ENCODE data around the gene CRTAP.
"Not testable (repeated sequence)": the region's sequence is repeated elsewhere in the genome, so short reads cannot be mapped to it uniquely, and the experiment has no call there.

The CRTAP gene

DNA sequence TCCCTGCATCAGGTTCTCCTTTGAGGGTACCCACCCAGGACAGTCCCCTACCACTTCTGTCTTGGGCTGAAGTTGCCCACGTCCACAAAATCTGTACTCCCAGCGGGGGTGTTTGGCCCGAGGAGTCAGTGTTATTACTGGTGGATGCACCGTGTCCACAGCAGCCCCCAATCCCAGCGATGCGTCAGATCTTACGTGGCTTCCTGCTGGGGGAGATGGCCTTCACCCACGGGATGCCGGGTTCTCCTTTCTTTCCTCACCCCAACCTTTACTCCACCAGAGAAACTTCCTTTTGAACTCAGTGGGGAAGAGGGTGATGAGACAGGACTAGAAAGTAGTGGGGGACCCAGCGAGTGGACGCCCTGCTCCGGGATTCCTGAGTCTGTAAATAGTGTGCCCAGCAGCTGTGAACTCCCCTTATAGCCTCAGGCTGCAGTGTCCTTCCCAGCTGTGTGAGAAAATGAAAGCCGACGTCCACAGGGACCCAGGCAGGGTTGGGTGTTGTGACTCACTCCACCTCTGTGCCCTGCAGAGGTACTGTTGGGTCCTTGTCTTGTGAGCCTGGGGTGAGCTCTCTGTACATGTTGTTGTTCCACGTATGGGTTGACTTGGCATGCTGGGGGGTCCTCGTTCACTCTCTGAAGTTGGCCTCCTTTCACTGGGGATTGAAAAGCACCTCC lies 31.5 kb downstream of the CRTAP start:
- no peak for DNase-seq

DNA sequence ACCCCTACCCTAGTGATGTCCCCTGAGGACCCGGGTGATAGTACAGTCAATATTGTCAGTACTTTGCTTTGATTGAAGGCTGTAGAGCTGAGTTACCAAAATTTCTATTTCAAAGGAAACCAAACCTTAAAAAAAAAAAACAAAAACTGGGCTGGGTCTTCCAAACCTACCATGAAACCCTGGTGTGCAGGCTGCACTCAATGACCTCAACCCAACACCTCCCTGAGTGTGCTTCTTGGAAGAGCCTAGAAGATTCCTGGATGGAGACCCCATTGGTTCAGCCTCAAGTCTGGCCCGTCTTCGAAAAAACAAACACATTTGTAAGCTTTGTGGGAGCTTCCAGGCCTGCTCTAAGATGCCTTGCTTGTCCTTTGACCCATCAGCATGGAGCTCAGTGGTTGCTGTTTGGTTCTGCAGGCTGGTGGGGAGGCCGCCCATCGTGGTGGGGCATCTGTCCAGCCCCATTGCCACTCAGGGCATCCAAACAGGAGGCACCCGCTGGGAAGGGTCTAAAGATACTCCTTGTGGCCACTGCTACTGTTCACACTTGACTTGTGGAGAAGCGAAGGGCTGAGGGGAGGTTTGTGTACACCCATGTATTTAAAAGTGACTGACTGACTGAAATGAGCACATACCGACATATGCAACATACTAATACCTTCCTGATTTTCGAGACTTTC lies 32.2 kb downstream of the CRTAP start:
- DNase-seq, result no peak

DNA sequence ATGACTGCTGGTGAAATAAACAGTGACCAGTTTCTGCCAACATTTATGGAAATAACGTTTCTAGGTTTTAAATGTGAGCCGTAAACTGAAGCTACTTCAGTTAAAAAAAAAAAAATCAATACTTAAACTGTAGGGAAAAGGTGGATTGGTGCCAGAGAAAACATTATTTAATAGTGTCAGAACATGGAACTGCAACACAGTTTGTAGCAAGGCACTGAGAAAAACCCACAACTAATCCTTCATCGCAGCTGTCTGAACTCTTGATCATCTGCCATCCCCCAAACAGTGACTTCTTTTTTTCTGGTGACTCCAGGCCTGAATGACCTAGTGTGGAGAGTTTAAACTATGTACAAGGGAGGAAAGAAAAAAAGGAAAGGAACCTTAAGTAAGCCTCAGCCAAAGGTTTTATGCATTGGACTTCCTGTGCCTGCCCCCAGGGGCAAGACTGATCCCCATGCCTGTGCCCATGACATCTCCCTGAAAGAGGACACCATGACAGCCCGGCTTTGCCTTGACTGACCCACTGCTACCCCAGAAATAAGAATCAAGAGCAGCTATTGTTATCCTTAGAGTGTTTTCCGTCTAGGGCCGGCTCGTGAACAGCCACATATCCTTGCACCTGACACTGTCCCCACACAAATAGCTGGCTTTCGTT lies 33.1 kb downstream of the CRTAP start:
- no peak for DNase-seq

DNA sequence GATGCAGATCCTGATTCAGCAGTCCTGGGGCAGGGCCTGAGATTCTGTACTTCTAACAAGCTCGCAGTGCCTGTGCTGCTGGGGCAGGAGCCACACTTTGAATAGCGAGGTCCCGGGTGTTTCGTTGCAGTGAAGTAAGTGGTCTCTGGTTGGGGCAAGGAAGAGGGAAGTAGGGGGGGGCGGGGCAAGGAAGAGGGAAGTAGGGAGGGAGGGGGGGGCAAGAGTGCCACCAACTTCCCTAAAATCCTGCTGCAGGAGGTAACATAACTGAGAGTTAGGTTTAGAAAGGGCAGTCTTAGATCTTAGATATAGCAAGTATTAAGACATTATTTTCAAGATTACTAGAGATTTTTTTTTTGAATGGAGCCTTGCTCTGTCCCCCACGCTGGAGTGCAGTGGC lies 35.5 kb downstream of the CRTAP start:
- DNase-seq, result no peak

DNA sequence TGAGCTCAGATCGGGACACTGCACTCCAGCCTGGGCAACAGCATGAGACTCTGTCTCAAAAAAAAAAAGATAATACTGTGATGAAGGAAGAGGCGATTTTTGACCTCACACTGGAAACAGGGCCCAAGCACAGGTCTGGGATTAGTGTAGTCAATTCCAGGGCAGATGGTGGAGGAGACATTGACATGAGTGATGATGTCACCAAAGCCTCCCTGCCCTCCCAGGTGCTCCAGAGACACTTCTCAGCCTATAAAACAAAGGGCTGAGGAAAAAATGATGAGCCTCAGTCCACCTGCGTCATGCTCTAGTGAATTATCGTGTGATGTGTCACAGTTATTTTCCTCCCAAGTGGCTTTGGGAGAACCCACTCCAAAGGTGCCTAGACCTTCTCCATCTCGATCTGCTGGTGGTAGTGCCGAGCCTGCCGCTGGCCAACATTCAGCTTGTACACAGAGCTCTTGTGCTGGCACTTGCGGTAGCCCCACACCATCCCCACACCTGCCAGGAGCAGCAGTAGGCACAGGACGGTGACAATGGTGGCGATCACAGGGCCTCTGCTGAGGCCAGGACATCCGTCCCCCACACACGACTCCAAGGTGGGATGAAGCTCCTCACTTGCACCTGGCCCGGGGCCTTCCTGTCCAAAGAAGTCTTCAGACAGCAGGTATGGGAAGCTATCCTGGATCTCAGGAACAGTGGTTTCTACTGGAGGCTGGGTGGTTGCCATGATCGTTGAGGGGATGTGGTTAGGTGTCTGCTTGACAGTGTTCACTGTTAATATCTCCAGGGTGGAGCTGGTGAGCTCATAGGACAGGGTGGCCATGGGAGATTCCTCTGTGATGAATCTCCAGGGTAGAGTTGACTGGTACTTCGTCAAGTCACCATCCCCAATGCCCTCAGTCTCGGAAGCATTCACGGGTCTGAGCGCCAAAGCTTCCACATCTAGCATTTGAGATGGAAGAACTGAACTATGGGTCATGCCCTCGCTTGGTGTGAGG lies 38.8 kb downstream of the CRTAP start:
- DNase-seq, result no peak

DNA sequence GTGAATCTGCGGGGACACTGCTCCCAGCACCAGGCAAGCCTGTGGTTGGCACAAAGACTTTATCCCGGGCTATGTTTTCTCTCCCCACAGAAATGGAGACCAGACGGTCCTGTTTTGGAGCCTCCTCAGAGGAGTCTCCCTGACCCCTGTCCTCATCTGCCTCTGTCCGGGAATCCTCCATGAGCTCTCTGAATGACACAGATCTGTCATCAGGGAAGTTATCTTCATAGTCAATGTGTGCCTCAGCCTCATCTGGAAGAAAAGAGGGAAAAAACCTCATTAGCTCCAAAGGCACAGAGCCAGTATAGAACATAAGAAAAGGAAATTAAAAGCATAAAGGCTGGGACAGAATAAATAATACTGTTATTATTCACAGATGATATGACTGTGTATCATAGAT lies 40.0 kb downstream of the CRTAP start:
- DNase-seq, result no peak

DNA sequence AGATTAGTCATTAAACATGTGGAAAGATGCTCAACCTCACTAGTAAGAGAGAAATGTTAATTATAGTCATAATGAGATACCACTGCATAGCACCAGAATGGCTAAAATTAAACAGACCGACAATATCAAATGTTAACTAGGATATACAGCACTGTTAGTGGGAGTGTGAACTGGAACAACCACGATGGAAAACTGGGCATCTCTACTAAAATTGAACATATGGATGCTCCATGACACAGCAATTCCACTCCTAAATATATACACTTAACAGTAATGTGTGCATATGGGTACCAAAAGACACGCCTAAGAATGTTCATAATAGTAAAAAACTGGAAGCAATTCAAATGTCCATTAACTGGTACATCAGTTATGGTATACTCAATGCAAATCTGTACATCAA lies 41.5 kb downstream of the CRTAP start:
- DNase-seq, result no peak

DNA sequence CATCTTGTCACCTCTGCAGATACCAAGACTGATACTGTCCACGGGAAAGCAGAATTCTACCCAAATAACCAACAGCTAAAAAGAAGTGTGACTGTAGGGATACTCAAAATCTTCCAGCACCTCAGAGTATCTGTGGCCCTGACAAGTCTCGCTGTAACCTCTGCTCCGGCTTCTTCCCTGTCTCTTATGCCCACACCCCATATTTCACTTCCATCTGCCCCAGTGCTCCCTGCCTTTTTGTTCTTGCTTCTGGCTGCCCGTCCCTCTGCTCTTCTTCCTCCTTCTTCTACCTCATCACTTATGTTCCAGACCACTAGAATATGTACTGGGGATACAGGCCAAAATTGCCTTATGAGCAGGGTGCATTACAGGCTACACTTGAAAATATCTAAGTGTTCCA lies 45.4 kb downstream of the CRTAP start:
- no peak for DNase-seq

DNA sequence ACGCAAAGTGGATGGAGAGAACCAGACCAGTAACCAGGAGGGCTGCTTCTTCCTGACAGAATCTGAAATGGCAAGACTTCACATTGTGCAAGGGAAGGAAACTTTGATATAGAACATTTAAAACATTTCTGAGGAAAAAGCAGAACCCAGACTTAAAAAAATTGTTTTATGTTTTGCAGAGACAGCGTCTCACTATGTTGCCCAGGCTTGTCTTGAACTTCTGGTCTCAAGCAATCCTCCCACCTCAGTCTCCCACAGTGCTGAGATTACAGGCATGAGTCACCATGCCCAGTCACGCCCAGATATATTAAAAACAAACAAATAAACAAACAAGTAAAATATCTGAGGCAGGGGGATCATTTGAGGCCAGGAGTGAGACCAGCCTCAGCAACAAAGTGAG lies 46.2 kb downstream of the CRTAP start:
- no peak for DNase-seq

DNA sequence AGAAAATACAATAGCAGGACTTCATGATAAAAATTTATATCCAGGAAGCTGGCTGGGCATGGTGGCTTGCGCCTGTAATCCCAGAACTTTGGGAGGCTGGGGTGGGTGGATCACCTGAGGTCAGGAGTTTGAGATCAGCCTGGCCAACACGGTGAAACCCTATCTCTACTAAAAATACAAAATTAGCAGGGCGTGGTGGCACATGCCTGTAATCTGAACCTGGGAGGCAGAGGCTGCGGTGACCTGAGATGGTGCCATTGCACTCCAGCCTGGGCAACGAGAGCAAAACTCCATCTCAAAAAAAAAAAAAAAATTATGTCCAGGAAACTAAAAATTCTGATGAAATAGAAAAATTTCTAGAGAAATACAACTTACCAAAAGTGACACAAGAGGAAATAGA lies 48.8 kb downstream of the CRTAP start:
- not testable (repeated sequence) for DNase-seq

DNA sequence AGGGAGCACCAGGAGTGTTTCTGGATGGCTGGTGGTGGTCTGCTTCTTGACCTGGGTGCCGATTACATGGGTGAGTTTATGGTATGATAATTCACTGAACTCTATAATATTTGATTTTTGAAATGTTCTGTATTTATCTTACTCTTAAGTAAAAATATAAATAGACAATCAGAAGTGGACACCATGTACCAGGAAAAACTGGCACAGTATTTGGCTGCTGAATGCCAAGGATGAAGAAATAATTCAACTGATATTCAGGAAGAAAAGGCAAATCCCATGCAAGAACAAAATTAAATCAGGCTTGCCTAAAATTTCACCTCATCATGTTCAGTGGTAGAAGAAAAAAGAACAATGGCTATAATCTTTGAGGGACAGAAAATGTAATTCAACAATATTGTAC lies 51.6 kb downstream of the CRTAP start:
- DNase-seq, result no peak

DNA sequence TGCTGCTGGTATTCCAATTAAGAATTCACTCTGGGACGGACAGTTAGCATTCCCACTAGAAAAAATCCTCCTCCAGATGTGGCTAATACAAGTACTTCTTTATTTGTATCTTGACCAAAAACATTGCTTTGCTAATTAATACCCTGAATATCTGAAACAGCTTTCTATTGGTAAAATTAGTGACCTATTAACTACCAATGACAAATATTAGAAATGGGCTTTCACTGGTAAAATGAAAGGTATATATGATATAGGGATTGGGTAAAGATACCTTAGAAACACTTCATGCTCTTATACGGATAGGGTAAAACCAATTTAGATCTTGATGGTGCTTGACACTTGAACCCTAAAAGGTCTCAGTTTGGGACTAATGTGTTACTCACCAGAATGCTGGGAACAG lies 52.3 kb downstream of the CRTAP start:
- DNase-seq, result no peak

DNA sequence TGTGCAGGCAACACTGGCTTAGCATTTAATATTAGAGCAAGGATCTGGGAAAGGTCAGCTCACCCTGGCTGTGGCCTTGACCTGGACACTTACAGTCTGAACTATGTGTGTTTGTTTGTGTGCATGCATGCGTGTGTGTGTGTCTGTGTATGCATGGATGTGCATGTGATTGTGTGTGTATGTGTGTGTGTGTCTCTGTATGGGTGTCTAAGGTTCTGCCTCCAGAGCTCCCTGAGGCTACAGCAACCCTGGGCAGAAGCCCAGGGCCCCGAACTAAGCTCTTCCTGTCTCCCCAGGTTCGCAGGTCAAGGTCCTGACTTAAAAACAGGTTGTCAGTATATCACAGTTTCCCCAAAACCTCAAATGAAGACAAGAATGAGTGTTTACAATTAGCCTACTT lies 53.5 kb downstream of the CRTAP start:
- no peak for DNase-seq

DNA sequence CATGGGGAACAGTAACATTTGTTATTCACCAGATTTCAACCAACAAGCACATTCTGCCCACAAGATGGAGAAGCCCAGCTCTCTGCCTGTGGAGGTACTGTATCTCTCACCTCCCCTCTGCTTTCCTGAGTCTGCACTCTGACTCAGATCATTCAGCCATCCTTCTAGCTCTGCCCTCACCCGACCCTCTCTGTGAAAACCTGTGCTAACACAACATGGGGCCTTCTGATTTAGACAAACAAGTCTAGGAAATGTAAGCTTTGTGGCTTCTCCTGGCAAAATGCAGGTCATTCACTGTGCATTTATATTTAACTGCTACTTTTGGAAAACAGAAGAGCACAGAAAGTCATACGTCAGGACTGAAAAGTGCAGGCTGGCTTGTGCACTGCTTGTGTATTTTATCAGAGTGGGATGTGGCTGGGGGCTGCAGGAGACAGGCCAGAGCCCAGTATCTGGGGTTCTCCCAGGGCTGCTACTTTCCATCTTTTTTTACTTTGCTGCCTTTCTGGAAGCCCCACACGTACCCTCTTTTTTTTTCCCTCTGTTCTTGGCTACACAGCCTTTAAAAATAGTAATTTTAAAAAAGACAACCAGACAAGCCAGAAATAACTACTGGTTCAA lies 54.0 kb downstream of the CRTAP start:
- DNase-seq, result no peak

DNA sequence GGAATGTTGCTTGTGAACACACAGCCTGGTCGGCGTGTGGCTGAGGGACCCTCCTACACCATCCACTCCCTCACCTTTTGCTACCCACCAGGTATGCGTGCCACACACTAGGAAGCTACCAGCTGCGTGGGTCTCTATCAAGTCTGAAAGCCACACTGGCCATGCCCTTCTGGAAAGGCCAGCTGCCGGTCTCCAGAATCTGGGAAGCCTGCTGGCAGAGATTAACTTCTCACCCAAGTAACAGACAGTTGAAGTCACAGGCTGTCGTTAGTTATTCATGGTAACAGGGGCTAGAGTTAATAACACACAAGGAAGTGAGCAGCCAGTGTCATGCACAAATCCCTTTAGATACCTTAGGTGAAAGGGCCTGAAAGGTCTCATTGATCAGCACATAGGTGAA lies 56.7 kb downstream of the CRTAP start:
- no peak for DNase-seq

DNA sequence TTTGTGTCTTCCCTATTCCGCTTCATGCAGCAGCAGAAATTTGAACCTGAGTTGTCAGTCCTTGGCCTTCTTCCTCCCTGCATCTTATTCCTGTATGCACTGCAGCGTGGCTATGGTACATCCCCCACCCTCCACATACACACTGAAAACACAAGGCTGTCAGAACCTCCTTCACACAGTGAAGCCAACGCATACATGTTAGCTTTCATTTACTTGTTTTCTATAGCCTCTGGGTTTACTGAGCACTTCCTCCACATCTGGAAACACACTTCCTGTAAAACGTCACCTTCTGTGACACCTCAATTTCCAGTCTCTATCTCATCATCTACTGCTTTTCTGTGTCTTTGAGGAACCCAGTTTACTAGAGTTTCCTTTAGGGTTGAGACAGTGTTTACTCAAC lies 57.8 kb downstream of the CRTAP start:
- DNase-seq, result no peak

DNA sequence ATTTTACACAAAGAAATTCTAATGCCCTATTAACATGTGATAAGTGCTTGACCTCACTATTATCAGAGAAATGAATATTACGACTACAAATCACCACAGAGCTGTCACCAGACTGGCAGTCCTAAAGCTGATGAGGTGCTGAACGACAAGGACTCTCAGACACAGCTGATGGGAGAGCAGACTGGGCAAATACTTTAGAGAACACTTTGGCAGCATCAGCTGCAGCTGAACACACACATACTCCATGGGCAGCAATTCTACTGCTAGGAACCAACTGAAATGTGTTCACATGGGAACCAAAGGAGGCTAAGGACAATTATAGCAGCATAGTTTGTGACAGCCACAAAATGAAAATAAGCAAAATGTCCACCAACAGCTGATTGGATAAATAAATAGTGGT lies 59.3 kb downstream of the CRTAP start:
- no peak for DNase-seq

DNA sequence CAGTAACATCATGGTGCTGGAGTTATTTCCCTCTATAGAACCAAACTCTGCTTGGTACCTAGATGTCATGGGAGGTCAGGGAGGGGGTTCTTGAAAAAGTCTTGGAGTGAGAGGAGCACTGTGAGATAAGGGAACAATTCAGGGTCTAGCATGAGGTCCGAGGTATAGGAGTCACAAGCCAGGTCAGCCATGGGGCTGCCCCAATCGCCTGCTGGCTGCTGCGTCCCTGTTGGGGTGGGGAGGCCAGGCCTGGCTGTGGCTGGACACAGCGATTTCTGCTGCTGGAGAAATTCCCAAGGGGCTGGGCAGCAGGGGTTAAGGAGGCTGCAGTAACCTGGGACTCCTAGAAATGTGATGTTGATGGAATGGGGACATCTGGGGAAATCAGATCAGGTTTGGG lies 59.9 kb downstream of the CRTAP start:
- no peak for DNase-seq

DNA sequence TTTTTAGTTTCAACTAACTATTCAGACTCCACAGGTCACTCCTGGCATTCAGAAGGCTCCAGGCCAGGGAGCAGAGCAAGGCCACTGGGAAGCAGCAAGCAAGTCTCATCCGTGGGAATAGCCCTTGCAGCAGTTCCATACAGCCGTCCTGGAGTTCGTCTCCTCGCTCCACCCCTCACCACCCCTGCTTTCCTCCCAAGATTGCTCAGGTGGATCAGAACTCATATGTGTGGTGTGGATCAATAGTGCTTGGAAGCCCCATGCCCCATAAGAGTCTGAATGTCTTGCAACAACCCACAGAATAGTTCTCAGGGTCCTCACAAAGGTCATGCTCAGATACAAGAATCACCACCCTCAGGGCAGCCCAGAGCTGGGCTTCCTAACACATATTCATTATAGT lies 60.3 kb downstream of the CRTAP start:
- no peak for DNase-seq

DNA sequence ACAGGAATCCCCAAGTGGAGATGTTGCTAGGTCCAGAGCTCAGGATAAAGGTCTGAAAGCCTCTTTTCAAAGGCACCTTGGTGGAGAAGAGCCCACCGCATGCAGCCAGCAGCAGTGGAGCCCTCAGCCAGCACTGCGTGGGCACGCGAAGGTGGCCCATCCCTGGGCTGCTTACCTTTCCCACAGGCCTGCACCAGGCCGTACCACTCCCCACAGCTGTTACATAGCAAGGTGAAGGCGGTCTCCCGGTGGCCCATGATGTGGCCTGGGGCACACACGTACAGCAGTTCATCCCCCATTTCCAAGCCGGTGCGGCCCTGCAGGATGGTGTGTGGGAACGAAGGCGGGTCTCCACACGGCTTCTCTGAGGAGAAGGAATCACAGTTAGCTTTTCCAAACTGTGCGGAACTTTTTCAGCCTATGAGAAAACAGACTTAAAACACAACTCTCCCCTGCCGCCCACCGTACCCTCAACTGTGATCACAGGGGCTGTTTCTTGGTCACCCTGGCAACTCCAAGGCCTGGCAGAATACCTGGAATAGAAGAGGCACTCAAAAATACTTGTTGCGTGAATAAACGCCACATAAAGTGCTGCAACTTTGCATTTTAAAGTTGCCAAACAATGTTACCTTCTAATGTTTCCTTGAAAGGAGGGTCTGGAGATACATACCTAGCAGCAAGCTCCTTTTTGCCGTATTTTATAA lies 61.0 kb downstream of the CRTAP start:
- no peak for DNase-seq

DNA sequence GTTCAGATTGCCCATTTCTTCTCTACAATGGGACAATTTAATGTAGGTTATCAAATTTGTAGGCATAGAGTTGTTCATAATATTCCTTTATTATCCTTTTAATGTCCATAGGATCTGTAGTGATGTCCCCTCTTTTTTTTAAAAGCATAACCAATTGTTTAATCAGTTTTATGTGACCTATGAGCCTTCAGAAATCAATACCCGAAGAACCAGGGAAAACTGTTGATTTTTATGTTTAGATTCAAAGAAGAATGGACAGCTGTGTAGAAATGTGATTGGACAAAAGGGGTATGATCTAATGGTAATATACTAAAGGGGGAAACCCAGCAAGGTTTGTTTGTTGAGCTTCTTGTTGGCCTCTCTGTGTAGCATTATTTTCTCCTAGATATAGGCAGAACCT lies 65.3 kb downstream of the CRTAP start:
- no peak for DNase-seq

DNA sequence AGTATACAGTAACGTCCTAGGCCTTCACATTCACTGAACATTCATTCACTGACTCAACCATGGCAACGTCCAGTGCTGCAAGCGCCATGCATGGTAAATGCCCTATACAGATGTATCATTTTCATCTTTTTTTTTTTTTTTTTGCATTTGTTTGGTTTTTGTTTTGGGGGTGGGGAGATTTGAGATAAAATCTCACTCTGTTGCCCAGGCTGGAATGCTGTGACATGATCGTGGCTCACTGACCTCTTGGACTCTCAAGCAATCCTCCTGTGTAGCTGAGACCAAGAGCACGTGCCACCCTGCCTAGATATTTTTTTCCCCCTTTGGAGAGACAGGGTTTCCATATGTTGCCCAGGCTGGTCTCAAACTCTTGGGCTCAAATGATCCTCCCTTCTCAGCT lies 67.4 kb downstream of the CRTAP start:
- no peak for DNase-seq

All from NCI-H526 (cell line).